SK-N-SH treated with all-trans-retinoic acid at 6 μM for 48 hours (cell line): ENCODE measurements around the gene ZNF785.

Experiments
- ARNTL ChIP-seq: fragments of 450-650 bp; formaldehyde crosslinking; IDR thresholded peaks from 2 replicates; pipeline ENCODE4 v1.5.0; 2020; ENCODE audit warnings: low read depth, mild to moderate bottlenecking, moderate library complexity, borderline replicate concordance
- OSR1 ChIP-seq: fragments of 250-450 bp; sonication (Bioruptor Pico); IDR thresholded peaks from 2 replicates; pipeline ENCODE4 v1.8.0; 2022; ENCODE audit warnings: moderate library complexity, mild to moderate bottlenecking, inconsistent platforms
- TF ChIP-seq, protein P1 (sequence below): fragments of 250-450 bp; sonication (Bioruptor Pico); IDR thresholded peaks from 2 replicates; pipeline ENCODE4 v1.5.1; 2021; ENCODE audit warnings: mild to moderate bottlenecking, moderate library complexity

DNA sequence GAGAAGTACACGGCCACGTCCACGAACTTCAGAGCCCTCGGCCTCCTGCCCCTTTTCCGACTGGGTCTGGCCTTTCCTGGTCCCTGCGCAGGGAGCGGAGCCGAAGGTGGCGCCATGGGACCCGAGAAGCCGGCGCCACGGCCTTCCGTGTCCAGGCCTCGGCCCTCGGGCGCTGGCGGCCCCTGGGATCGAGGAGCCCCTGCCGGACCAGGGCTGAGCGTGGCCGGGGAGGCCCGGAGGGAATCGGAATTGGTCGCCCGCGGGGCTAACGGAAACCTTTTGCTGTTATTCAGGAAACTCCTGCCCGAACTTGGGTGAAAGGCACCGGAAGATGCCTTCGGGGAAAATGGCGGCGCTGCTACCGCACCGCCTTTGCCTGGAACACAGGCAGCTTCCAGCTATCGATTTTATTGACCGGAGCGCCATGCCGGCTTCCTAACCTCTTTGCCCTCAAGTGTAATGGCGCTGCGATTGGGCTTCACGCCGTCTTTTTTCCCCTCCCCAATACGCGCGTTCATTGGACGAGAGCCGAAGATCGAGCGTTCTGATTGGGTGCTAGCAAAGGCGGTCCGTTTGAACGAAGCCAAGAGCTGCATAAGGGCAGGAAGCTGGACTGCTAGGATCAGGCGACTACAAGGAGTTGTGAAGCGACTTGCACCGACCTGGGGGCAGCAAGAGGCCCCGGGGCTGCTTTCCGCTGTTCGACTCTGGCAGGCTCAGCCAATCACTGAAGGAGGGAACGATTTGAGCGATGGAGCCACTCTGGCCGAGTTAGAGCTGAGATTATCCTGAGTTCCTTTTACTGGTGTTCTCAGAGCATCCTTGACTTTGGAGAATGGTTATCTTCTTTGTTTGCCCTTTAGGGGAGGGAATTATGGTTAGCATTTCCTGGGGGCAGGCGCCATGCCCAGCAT is 24.7 kb upstream of the ZNF785 start, which contains the start of gene ZNF689:
- TF ChIP-seq, protein P1, sequence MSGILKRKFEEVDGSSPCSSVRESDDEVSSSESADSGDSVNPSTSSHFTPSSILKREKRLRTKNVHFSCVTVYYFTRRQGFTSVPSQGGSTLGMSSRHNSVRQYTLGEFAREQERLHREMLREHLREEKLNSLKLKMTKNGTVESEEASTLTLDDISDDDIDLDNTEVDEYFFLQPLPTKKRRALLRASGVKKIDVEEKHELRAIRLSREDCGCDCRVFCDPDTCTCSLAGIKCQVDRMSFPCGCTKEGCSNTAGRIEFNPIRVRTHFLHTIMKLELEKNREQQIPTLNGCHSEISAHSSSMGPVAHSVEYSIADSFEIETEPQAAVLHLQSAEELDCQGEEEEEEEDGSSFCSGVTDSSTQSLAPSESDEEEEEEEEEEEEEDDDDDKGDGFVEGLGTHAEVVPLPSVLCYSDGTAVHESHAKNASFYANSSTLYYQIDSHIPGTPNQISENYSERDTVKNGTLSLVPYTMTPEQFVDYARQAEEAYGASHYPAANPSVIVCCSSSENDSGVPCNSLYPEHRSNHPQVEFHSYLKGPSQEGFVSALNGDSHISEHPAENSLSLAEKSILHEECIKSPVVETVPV (CRISPR knock-in tag) = no peak
- TF ChIP-seq ARNTL (CRISPR knock-in tag) (no peak), OSR1 (CRISPR knock-in tag) (no peak)
